GM18498 (cell line): ENCODE results near the gene TMEM185B.
A peak's percentile ranks its signal among the peaks of the same experiment; 100 is the strongest.

Experiments
- ATAC-seq: cut with Tn5 transposase; IDR thresholded peaks from one replicate; pipeline ENCODE4 v1.9.1; 2021; ENCODE audit warnings: mild to moderate bottlenecking, moderate library complexity; ENCODE audit not compliant: unreplicated experiment

The TMEM185B gene

GRCh38 chr2:120231974-120232635 lies 8.9 kb upstream of the TMEM185B start:
- peak; percentile 88 for ATAC-seq

- ATAC-seq, result peak; percentile 27
Measured at GRCh38 chr2:120231564-120231973, 8.4 kb upstream of the TMEM185B start.

- ATAC-seq, result no peak
Measured at GRCh38 chr2:120230515-120231471, 7.6 kb upstream of the TMEM185B start.

- no peak for ATAC-seq
Measured at GRCh38 chr2:120229341-120229740, 6.1 kb upstream of the TMEM185B start.

- no peak for ATAC-seq
Measured at GRCh38 chr2:120228503-120228902, 5.3 kb upstream of the TMEM185B start.

GRCh38 chr2:120227111-120227991 lies 4.2 kb upstream of the TMEM185B start:
- ATAC-seq, result no peak

GRCh38 chr2:120226316-120226715 lies 3.1 kb upstream of the TMEM185B start:
- ATAC-seq, result no peak

- no peak for ATAC-seq
Measured at GRCh38 chr2:120225549-120226065, 2.4 kb upstream of the TMEM185B start.

GRCh38 chr2:120224735-120225548 lies 1.7 kb upstream of the TMEM185B start:
- no peak for ATAC-seq

GRCh38 chr2:120224256-120224655 lies 1.1 kb upstream of the TMEM185B start:
- no peak for ATAC-seq

GRCh38 chr2:120222186-120223033 lies 790 bp downstream of the TMEM185B start:
- no peak for ATAC-seq

GRCh38 chr2:120221616-120222015 lies 1.6 kb downstream of the TMEM185B start:
- no peak for ATAC-seq

GRCh38 chr2:120220756-120221155 lies 2.4 kb downstream of the TMEM185B start:
- no peak for ATAC-seq

- ATAC-seq, result no peak
Measured at GRCh38 chr2:120219766-120220165, 3.4 kb downstream of the TMEM185B start.

- no peak for ATAC-seq
Measured at GRCh38 chr2:120219291-120219690, 3.9 kb downstream of the TMEM185B start.

GRCh38 chr2:120218181-120218580 lies 5.0 kb downstream of the TMEM185B start:
- ATAC-seq, result no peak

- ATAC-seq, result no peak
Measured at GRCh38 chr2:120210270-120210693, 12.9 kb downstream of the TMEM185B start.

GRCh38 chr2:120209427-120210269 lies 13.6 kb downstream of the TMEM185B start:
- ATAC-seq, result no peak
